PC-9 (cell line): Measurements from ENCODE around the gene SNRPD3.

Experiments
- CTCF ChIP-seq: fragments of 200-600 bp; sonication (generic); conservative IDR thresholded peaks from 2 replicates; pipeline ENCODE4 v1.6.1; 2017; ENCODE audit warnings: mixed run types, antibody characterized with exemption, mild to moderate bottlenecking, moderate library complexity
- EZH2 ChIP-seq: fragments of 200-600 bp; sonication (generic); IDR thresholded peaks from 2 replicates; pipeline ENCODE4 v1.8.0; 2017; ENCODE audit warnings: antibody characterized with exemption, low read depth

- TF ChIP-seq EZH2 (no peak), CTCF (no peak)
Observed at GRCh38 chr22:24584871-24585411, 29.1 kb downstream of the SNRPD3 start.
